Stimulated activated CD8-positive, alpha-beta memory T cell treated with anti-CD3 and anti-CD28 coated beads, Interleukin-7, amount 100 ng/mL, for 4 hours (primary cell): ENCODE data around the gene JAK1.

Source experiments
- DNase-seq, 2 donors: peaks; one replicate each; pipeline ENCODE4 v3.0.0-alpha.2; 2020; ENCODE audit warnings: low read depth in 2 of 2

The JAK1 gene

GRCh38 chr1:64866689-64867088 is 99.7 kb downstream of the JAK1 start:
- no peak for DNase-seq

- DNase-seq, result no peak
These were observed 101.1 kb downstream of the JAK1 start for GRCh38 chr1:64865105-64865757.

- peak; percentile 33 to 47 for DNase-seq
These were observed 102.1 kb downstream of the JAK1 start for GRCh38 chr1:64864018-64864940.

GRCh38 chr1:64861611-64862010 is 104.7 kb downstream of the JAK1 start:
- no peak for DNase-seq

- no peak for DNase-seq
These were observed 109.0 kb downstream of the JAK1 start for GRCh38 chr1:64857347-64857746.

GRCh38 chr1:64856553-64856952 is 109.8 kb downstream of the JAK1 start:
- no peak for DNase-seq

- no peak for DNase-seq
These were observed 110.8 kb downstream of the JAK1 start for GRCh38 chr1:64855557-64855956.

- DNase-seq, result no peak
These were observed 111.7 kb downstream of the JAK1 start for GRCh38 chr1:64854674-64855073.

GRCh38 chr1:64851664-64852063 is 114.7 kb downstream of the JAK1 start:
- DNase-seq, result no peak

GRCh38 chr1:64850846-64851245 is 115.5 kb downstream of the JAK1 start:
- no peak for DNase-seq

- no peak for DNase-seq
These were observed 116.4 kb downstream of the JAK1 start for GRCh38 chr1:64849942-64850341.

GRCh38 chr1:64848803-64849202 is 117.5 kb downstream of the JAK1 start:
- no peak for DNase-seq

- no peak for DNase-seq
These were observed 118.2 kb downstream of the JAK1 start for GRCh38 chr1:64848136-64848535.

GRCh38 chr1:64847666-64848065 is 118.7 kb downstream of the JAK1 start:
- DNase-seq, result no peak

- no peak for DNase-seq
These were observed 119.5 kb downstream of the JAK1 start for GRCh38 chr1:64846573-64847430.

- DNase-seq, result no peak
These were observed 120.4 kb downstream of the JAK1 start for GRCh38 chr1:64845831-64846425.

- DNase-seq, result no peak
These were observed 121.7 kb downstream of the JAK1 start for GRCh38 chr1:64844609-64845008.

- no peak for DNase-seq
These were observed 122.2 kb downstream of the JAK1 start for GRCh38 chr1:64844175-64844574.

- no peak for DNase-seq
These were observed 122.7 kb downstream of the JAK1 start for GRCh38 chr1:64843675-64844074.

GRCh38 chr1:64842224-64842623 is 124.1 kb downstream of the JAK1 start:
- DNase-seq, result no peak

GRCh38 chr1:64841330-64842065 is 124.9 kb downstream of the JAK1 start:
- DNase-seq, result no peak
